ENCODE results near the gene PADI1.

Gene PADI1

DNA sequence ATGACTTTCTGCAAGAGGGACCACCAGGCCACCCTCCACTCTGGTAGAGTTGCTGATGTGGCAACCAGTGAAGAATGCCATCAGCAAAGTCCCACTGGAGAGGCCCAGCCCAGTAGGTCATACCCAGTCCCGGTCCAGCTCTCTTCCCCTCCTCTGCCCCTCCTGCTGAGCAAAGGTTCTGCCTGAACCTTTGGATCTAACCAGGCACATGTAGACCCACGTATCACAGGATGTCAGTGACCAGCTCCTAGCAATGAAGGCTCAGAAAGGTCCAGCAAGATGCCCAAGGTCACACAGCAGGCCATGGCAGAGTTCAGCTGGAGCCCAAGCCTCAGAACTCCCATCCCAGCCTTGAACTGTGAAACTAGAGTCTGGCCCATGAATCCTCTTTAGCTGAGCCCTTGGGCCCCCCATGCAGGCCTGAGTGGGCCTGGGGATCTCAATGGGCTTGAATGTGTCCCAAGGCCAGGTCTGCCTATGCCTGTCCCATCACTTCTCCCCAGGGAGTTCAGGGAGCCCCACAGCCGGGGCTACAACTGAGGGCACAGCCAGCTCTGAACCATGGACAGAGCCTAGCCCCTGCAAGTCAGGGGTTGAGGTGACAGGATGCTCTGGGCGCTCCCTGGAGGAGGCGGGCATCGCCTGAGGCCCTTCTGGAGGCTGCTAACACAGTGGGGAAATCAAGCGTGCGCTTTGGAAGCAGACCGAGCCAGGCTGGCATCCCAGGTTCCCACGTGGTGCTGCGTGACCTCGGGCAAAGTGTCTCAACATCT, 21.4 kb upstream of the PADI1 start:
- DNase-seq, result no peak

DNA sequence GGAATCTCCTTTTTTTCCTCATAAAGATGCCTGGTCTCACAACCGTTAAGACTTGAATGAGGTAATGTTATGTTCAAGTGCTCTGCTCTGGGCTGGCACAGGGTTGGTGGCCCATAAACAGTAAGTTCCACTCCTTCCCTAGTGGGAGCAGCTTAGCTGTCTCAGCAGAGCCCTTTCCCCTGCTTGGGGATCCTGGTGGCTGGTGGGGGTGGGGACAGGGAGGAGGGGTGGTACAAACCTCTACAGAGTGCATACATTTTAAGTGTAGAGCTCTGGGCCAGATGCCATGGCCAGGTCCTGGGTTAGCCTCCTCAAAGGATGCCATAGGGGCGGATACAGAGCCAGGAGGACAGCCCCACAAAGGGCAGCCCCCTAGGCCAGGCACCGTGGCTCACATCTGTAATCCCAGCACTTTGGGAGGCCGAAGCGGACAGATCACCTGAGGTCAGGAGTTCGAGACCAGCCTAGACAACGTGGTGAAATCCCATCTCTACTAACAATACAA, 20.7 kb upstream of the PADI1 start:
- no peak for DNase-seq

DNA sequence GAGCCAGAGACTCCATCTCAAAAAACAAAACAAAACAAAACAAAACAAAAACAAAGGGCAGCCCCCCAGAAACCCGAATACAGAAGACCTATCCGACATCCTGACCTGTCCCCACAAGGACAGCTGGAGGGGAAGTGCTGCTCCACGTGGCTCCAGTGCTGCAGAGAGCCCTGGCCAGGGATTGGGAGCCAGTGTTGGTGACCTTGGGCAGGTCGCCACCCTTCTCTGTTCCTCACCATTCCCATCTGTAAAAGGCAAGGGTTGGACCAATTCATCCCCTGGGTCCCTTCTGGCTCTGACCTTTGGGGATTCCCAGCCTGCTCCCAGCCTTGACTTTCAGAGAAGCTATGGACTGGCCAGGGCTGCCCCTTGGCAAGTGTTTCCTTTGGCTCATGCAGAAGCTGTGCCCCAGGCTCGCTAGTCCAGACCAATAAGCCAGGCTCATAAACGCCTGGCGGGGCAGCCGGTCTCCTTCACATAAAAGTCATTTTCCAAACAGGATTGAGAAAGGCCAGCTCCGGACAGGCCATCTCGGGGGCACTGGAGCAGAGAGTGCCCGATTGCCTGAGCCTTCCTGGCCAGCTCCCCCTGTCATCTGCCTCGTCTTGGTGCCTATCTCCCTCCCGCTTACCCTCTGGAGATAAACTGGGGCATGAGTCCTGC, 20.0 kb upstream of the PADI1 start:
- no peak for DNase-seq

DNA sequence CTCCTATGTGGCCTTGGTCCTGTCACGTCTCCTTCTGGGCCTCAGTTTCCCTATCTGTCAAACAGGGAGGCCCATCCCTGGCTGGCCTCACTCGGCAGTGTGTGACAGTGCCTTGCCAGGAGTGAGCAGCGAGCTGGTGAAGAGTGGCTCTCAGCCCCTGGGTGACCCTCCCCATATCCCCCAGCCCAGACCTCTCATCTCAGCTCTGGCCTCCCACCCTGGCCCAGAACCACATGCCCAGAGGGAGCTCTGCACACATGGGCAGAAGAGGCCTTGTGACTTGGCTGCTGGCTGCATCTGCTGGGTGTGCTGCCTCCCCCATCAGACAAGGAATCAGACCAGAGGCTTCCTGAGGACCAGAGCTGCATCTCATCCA, 19.5 kb upstream of the PADI1 start:
- no peak for DNase-seq

DNA sequence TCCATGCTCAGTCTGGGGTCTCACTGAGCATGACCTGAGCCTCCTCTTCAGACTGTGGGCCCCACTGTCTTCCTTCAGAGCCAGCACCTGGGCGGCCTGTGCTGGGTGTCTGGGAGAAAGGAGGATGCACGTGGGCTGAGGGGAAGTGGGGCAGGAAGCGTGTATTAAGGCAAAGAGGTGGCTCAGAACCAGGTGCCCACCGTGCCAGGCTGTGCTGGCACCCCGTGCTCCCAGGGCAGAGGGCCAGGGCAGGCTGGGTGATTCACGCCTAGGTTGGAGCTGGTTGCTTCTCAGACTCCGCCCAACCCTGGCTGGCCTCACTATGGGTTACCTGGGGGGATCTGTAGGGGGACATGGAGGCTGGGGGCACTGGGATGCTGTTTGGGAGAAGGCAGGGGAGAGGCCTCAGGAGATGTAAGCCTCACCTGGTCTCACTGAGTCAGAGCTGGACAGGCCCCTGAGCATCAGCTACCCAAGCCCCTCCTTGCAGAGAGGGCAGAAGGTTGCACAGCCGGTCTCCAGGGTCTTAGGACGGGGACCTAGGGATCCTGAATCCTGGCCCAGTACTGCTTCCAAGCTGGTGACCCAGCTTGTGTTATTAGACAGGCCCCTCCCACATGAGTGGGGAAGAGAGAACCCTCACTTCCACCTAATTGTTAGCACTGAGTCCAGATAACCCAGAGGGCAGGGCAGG, 18.6 kb upstream of the PADI1 start:
- no peak for DNase-seq

DNA sequence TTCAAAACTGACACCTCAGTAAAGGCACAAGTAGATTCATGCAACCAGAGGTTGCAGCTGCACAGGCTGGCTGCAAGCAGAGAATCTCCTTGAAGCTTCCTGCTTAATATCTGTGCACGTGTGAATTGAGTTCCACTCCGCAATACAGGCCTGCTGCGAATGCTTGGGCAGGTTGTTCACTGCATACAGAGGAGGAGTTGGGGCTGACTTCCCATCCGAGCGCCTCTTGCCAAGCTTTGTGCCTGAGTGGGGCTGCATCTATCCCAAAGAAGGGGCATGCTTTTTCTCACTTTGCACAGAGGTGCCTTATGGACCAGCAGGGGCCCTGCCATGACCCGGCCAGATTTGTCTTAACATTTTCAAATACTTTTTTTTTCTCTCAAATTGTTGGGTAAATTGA, 17.9 kb upstream of the PADI1 start:
- DNase-seq, result no peak

DNA sequence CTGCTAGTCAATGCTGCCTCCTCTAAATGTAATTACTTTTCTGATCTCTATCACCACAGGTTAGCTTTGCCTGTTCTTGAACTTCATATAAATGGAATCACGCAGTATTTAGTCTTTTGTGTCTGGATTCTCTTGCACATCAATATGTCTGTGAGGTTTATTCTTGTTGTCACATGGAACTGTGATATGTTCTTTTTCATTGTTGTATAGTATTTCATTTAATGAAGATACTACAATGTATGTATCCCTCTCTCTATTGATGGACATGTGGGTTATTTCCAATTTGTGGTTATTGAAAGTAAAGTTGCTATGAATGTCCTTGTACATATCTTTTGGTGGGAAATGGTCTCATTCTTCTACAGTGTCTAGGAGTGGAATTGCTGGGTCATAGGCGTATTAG, 16.7 kb upstream of the PADI1 start:
- no peak for DNase-seq

DNA sequence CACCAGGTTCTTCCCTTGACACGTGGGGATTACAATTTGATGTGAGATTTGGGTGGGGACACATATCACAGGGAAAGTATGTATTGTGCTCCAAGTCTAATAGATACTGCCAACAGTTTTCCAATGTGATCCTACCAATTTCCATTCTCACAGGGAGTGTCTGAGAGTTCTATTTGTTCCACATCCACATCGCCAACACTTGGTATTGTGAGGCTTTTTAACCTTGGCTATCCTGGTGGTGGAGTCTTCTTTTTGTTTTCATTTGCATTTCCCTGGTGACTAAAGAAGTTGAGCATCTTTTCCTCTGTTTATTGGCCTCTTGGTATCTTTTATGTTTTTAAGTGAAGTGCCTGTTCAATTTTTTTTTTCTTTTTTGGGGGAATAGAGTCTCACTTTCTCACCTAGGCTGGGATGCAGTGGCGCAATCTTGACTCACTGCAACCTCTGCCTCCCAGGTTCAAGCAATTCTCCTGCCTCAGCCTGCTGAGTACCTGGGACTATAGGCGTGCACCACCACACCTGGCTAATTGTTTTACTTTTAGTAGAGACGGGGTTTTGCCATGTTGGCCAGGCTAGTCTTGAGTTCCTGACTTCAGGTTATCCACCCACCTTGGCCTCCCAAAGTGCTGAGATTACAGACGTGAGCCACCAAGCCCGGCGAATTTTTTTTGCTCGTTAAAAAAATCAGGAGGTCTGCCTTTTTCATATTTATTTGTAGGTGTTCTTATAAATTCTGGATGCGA, 15.9 kb upstream of the PADI1 start:
- no peak for DNase-seq

DNA sequence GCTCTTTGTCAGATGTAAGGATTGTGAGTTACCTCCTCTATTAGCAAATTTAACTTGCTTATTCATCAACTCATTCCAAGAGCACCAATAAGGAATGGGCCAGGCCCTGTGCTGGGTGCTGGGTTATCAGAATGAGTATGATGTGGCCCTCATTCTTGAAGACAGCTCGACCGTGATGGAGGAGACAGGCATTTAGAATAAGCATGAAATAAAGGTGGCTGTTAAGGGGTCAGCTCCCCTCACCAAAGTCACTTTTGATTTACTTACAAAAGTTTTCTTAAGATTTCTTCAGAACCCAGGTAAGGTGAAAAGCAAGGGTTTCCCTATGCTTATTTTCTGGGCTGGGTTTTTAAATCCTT, 15.3 kb upstream of the PADI1 start:
- DNase-seq, result no peak

DNA sequence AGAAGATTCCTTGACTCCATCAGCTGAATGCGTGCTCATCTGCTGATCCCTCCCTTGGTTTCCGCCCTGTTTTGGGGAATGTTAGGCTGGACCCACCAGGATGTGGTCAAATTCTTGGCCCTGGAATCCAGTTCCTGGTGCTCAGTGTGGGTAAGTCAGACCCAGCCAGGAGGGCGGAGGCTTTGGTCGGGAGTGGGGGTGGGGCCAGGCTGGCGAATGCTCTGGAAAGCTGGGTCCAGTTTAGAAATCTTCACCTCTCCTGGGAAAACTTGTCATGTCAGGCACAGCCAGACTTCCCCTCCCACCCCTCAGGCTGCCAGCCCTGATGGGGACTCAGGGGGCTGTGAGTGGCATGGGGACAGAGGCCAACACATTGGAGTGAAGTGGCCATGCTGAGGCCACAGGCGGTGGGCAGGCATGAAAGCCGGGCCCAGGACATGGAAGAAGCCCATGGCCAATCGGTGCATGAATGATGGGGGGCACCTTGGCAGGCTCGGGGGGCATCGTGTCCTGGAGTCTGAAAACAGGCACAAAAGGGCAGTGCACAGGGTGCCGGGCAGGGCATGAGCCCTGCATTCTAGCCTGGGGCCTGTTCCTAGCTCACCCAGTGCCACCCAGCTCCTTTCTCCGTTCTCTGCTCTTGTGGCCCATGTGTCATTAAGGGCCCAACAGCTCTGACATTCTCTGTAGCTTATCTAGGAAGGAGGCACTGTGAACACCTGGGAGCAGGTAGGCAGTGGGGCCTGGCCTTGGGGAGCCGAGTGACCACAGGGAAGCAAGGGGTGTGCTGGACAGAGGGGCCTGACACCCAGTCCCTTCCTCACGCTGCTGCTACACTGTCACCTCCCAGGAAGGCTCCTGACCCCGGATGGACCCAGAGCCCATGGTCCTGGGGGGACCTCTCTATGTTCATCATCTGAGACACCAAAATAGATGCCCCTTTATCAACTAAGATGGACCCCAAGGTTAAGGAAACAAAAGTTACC, 14.6 kb upstream of the PADI1 start:
- no peak for DNase-seq

DNA sequence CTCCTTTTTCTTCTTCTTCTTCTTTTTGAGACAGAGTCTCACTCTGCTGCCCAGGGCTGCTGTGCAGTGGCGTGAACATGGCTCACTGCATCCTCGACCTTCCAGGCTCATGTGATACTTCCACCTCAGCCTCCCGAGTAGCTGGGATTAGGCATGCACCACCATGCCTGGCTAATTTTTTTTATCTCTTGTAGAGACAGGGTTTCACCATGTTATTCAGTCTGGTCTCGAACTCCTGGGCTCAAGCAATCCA, 13.0 kb upstream of the PADI1 start:
- DNase-seq, result no peak

DNA sequence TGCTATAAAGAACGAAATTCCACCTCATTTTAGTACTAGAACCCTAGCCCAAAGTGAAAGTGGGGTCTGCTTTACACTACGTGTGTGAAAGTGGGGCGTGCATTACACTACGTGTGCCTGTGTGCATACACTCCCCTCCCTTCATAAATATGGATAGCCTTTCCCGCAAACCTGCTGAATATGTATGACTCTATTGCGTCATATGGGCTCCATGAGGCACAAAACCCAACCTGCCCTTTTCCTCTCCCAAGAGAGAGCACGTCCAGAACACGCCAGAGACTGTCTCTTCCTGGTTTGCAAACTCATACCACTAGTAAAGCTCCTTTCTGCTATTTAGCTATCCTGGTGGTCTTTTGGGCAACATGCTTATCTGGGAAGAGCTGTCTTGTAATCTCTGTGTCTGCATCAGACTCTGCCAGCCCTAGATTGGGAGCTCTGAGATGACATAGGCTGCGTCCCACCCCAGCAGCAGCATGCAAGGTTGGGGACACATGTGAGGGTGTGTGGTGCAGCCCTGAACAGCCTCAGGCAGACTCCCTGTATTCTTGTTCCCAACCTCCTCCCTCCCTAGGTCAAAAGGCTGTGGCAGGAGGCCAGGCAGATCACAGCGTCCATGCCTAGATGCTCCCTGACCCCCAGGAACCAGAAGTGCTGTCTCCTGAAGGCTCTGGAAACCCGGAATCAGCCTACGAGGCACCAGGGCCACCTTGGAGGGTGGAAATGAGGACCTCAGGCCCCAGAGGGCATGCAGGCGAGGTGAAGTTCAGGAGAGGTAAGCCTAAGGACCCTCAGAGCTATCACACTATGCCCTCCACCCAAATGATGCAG, 12.3 kb upstream of the PADI1 start:
- peak; percentile 20 for DNase-seq

DNA sequence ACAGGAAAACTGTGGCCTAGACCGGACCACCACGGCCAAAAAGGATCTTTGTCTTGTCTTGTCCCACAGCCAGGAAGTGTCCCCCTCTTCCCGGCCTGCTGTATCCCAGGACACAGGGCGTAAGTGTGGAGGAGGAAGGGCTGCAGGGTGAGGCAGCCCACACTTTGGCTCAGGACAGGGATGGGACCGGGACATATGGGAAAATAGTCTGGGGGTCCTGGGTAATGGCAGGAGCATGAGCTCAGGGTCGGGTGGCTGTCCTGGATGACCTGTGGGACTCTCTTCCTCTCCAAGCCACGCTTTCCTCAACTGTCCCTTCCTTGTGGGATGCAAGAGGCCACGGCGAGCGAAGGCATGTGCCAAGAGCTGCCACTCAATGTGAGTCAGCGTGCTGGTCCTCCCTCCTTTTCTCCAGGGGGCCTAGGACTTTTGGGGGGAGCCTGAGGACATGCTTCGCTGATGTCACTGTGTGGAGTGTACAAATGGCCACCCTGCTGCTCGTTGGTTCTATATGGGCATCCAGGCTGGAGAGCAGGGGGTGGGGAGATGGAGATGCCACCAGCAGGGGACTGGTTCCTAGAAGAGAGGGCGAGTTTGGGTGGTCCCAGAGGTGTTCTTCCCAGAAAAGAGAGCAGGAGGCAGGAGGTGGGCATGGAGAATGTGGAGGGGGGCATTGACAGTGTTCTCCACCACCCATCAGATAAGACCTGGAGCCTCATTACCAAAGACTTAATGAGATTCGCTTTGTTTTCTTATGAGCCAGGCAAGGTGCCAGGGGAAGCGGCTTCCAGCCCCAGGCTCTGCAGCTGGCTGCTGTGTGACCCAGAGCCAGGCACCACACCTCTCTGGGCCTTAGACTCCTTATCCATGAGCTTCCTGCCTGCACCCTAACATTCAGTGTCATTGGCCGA, 11.5 kb upstream of the PADI1 start:
- DNase-seq, result no peak

DNA sequence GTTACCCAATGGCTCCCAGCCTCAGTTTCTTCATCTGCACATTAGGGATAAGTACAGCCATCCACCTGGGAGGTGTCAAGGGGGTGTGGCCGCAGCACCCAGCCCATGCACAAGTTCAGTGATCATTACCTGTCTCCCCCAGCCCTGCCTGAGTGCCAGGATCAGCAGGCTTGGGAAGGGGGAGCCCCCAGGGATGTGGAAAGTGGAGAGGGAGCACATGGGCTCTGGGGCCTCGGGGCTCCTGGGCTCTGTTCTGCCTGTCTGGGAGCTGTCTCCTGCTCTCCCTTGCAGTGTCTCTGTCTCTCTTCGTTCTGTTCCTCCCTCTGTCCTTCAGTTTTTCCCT, 10.8 kb upstream of the PADI1 start:
- DNase-seq, result no peak

DNA sequence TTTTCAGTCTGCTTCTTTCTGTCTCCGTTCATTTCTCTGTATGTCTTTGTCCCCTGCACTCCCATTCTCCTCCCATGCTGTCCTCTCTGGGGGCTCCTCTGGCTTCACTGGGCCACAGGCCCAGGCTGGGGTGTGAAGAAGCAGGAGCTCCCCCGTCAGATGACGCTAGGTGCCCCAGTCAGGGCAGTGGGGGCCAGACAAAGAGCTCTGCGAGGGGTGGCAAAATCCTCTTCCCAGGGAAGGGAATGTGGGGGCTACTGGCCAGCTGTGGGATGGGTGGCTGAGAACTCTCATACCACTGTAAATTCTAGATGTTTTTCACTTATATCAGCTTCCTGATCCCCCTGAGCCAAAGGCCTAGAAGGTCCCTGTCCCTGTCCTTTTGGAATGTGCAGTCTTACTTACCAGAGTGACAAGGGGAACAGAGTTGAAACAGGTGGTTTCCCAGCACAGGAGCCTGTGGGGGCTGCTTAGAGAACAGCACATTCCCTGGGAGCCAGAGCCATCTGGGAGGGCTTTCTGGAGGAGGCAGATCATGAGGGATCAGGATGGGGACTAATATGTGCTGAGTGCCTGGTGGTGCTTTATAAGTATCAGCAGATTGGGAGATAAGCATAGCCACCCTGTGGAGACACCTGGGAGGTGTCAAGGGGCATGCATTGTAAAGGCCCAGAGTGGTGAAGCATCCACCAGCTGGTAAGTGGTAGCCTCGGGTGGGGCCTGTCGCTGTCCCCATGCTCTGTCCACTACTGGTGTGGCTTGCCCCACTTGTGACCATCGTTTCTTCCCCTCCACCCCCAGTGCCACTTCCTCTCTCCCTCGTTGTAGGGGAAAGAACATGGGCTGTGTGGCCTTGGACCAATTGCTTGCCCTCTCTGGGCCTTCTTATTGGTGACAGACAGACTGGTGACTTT, 10.1 kb upstream of the PADI1 start:
- no peak for DNase-seq

DNA sequence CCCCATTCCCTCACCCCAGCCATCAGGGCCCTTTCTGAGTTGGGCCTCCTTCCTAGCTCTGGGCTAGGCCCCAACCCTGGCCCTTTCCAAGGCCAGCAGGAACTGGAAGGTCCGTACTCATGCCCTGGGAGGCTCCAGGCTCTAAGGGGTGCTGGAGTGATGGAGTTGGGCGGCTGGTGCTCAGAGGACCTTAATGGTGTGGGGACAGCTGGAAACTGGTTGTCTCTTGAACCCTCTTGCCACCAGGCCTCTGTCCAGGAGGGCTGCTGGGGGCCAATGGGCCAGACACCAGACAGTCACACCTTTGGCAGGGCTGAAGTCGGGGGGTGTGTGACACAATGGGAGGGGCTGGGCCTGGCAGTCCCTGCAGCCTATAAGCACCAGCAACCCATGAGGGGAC, 9.2 kb upstream of the PADI1 start:
- DNase-seq, result no peak

DNA sequence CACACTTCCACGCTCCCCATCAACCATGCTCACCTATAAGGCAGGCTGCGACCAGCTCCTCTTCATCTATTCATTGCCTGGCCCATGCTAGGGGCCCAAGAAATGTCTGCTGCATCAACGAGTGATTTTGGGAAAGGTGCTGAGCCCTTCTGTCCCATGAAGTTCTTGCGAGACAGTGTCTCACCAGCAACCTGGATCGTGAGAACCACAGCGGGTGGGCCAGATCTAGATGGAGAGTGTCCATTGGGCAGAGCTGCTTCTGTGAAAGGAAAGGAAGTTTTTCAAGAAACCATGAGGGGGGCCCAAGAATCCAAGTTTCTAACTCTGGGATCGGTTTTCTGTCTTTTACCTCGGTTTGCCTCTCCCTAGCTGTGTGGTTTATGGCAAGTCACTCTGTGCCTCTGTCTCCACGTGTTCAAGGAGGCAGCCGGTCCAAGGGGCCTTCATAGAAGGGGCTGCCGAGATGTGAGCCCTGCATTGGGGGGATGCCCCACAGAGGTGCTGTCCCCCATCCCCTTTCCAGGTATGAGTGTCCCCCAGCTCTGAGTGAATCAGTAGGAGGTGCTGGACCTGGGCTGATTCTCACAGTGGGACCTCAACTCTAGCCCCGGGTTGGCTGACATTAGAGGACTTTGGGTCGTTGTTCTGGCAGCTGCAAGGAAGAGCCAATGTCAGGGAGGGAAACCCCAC, 8.3 kb upstream of the PADI1 start:
- no peak for DNase-seq

DNA sequence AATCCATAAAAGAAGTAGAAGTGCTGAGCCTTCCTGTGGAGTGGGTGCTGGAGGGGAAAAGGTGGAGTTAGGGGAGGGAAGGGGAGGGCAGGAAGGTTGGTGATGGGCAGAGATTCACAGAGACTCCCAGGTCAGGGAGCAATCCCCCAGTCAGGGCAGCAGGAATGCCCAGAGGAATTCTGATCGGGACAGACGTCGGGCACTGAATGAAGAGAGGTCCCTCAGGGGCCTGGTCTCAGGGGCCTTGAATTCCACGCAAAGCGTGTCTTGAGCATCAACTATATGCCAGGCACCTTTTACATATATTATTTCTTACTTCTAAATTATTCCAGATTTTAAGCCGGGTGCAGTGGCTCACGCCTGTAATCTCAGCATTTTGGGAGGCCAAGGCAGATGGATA, 7.2 kb upstream of the PADI1 start:
- DNase-seq, result no peak

All from DMS 273 treated with DMSO at 0.1 percent for 48 hours (cell line).